Peyer's patch (tissue), 4 donors: Measurements from ENCODE around the gene APOA4. TPM values are rescaled to one million over a fixed set of nuclear protein-coding genes. Genes with fewer than 3 reads are reported as not detected.
A peak's percentile ranks its signal among the peaks of the same experiment; 100 is the strongest.

Experiments used
- DNase-seq, 3 donors: peaks; one replicate each; pipeline ENCODE4 v3.0.0-alpha.2; 2017 to 2019
- H3K27ac ChIP-seq, 4 donors: fragments of 200-600 bp; sonication (generic); one replicate each; pipeline ENCODE4 v1.5.1; 2016 to 2019
- H3K27me3 ChIP-seq, 2 donors: fragments of 200-600 bp; sonication (generic); one replicate each; pipeline ENCODE4 v1.5.1; 2019
- H3K36me3 ChIP-seq, 3 donors: fragments of 200-600 bp; sonication (generic); one replicate each; pipeline ENCODE4 v1.5.1; 2016 to 2019
- H3K4me1 ChIP-seq, 4 donors: fragments of 200-600 bp; sonication (generic); one replicate each; pipeline ENCODE4 v1.5.1; 2016 to 2019
- H3K4me3 ChIP-seq, 4 donors: fragments of 200-600 bp; sonication (generic); 1 replicate in 3 of 4; 2 replicates in 1 of 4; pipeline ENCODE4 v1.5.1; 2016 to 2019; ENCODE audit warnings: mild to moderate bottlenecking in 1 of 4
- H3K9me3 ChIP-seq, 4 donors: fragments of 200-600 bp; sonication (generic); one replicate each; pipeline ENCODE4 v1.5.1; 2016 to 2019; ENCODE audit warnings: mild to moderate bottlenecking in 1 of 4
- CTCF ChIP-seq, 6 experiments: fragments of 450-650 bp in 4 of 6; fragments of 200-600 bp in 2 of 6; sonication (generic) in 1 of 6; IDR thresholded peaks; one replicate each; pipeline ENCODE4 v1.5.1; 2017 to 2019; ENCODE audit warnings: antibody characterized with exemption in 6 of 6, mild to moderate bottlenecking in 3 of 6, moderate library complexity in 1 of 6
- POLR2A ChIP-seq, 2 donors: fragments of 450-650 bp; IDR thresholded peaks; one replicate each; pipeline ENCODE4 v1.5.1; 2017; ENCODE audit warnings: antibody characterized with exemption in 2 of 2, mild to moderate bottlenecking in 2 of 2, moderate library complexity in 2 of 2
- total RNA-seq, 4 donors: library from RNA; depleted of rRNA; stranded (reverse); fragments of >200 nt; gene quantifications; one replicate each; pipeline ENCODE4 v1.1.0, GENCODE V29; 2016

APOA4 gene
- total RNA-seq, 4 donors from 2014 or later = 107 to 10,211 (median 6,146) TPM

GRCh38 chr11:116856423-116856822, 33.3 kb upstream of the APOA4 start:
- no peak overlapping the region for H3K4me3 ChIP-seq
- H3K27me3 ChIP-seq = no peaks in the 10 kb centered on the region
- DNase-seq = no peak
- peaks cover 0 to 48% (median 0%) of the 10 kb centered on the region in 3 donors for H3K36me3 ChIP-seq
- H3K4me1 ChIP-seq = peaks cover 0 to 30% (median 19%) of the 10 kb centered on the region in 4 donors
- TF ChIP-seq POLR2A (IDR thresholded peaks at IDR 0.05) (no peak), CTCF (IDR thresholded peaks at IDR 0.05) (no peak)
- no peaks in the 10 kb centered on the region for H3K9me3 ChIP-seq
- no peak overlapping the region for H3K27ac ChIP-seq

- peak overlapping the region in 2 of 4 donors; percentile 1 to 15 for H3K27ac ChIP-seq
- H3K4me3 ChIP-seq = no peak overlapping the region
- peaks cover 0 to 34% (median 21%) of the 10 kb centered on the region in 4 donors for H3K4me1 ChIP-seq
- no peaks in the 10 kb centered on the region for H3K9me3 ChIP-seq
- peaks cover 0 to 40% (median 0%) of the 10 kb centered on the region in 3 donors for H3K36me3 ChIP-seq
- TF ChIP-seq POLR2A (IDR thresholded peaks at IDR 0.05) (no peak), CTCF (IDR thresholded peaks at IDR 0.05) (no peak)
- DNase-seq = no peak
- H3K27me3 ChIP-seq = no peaks in the 10 kb centered on the region
Observed at GRCh38 chr11:116855413-116855812, 32.3 kb upstream of the APOA4 start.

GRCh38 chr11:116853461-116854073, 30.5 kb upstream of the APOA4 start:
- Histone ChIP-seq H3K27me3 (no peaks in the 10 kb centered on the region), H3K27ac (peak overlapping the region; percentile 54 to 80 (median 70)), H3K4me3 (no peak overlapping the region), H3K9me3 (no peaks in the 10 kb centered on the region), H3K4me1 (peaks cover 0 to 34% (median 21%) of the 10 kb centered on the region in 4 donors), H3K36me3 (peaks cover 0 to 28% (median 0%) of the 10 kb centered on the region in 3 donors)
- peak in 1 of 3 donors; percentile 42 for DNase-seq
- no peak for TF ChIP-seq POLR2A (IDR thresholded peaks at IDR 0.05)
- no peak for TF ChIP-seq CTCF (IDR thresholded peaks at IDR 0.05)

- Histone ChIP-seq H3K27ac (peak overlapping the region; percentile 54 to 80 (median 70)), H3K9me3 (no peaks in the 10 kb centered on the region), H3K36me3 (peaks cover 0 to 27% (median 0%) of the 10 kb centered on the region in 3 donors), H3K27me3 (no peaks in the 10 kb centered on the region), H3K4me1 (peaks cover 0 to 34% (median 21%) of the 10 kb centered on the region in 4 donors), H3K4me3 (no peak overlapping the region)
- TF ChIP-seq POLR2A (IDR thresholded peaks at IDR 0.05) (peak; percentile 29 to 60), CTCF (IDR thresholded peaks at IDR 0.05) (no peak)
- DNase-seq = peak in 1 of 3 donors; percentile 64
Observed at GRCh38 chr11:116852261-116853031, 29.3 kb upstream of the APOA4 start.

GRCh38 chr11:116851626-116852025, 28.5 kb upstream of the APOA4 start:
- peaks cover 0 to 34% (median 21%) of the 10 kb centered on the region in 4 donors for H3K4me1 ChIP-seq
- no peaks in the 10 kb centered on the region for H3K27me3 ChIP-seq
- no peaks in the 10 kb centered on the region for H3K9me3 ChIP-seq
- peak in 2 of 3 donors; percentile 43 to 70 for DNase-seq
- H3K36me3 ChIP-seq = peaks cover 0 to 27% (median 0%) of the 10 kb centered on the region in 3 donors
- TF ChIP-seq CTCF (IDR thresholded peaks at IDR 0.05) = no peak
- H3K4me3 ChIP-seq = no peak overlapping the region
- H3K27ac ChIP-seq = peak overlapping the region; percentile 33 to 80 (median 70)
